GM15510 (cell line): ENCODE results near the gene DNM3.

Source experiments
- POLR2A ChIP-seq: IDR thresholded peaks from 3 replicates; pipeline ENCODE4 v1.6.1; 2011; ENCODE audit warnings: borderline replicate concordance; ENCODE audit not compliant: insufficient read length; ENCODE audit errors: extremely low read depth

DNM3 gene

GRCh38 chr1:172135076-172135672 is 293.9 kb downstream of the DNM3 start:
- TF ChIP-seq POLR2A, result no peak

GRCh38 chr1:172135978-172136610 is 294.8 kb downstream of the DNM3 start:
- TF ChIP-seq POLR2A, result no peak

GRCh38 chr1:172136925-172137324 is 295.6 kb downstream of the DNM3 start:
- TF ChIP-seq POLR2A, result no peak

- TF ChIP-seq POLR2A, result no peak
Observed at GRCh38 chr1:172137703-172138454, 296.6 kb downstream of the DNM3 start.

GRCh38 chr1:172138634-172139033 is 297.3 kb downstream of the DNM3 start:
- no peak for TF ChIP-seq POLR2A

GRCh38 chr1:172139196-172139595 is 297.9 kb downstream of the DNM3 start:
- TF ChIP-seq POLR2A, result no peak

- TF ChIP-seq POLR2A, result no peak
Observed at GRCh38 chr1:172140072-172140471, 298.8 kb downstream of the DNM3 start.

DNA sequence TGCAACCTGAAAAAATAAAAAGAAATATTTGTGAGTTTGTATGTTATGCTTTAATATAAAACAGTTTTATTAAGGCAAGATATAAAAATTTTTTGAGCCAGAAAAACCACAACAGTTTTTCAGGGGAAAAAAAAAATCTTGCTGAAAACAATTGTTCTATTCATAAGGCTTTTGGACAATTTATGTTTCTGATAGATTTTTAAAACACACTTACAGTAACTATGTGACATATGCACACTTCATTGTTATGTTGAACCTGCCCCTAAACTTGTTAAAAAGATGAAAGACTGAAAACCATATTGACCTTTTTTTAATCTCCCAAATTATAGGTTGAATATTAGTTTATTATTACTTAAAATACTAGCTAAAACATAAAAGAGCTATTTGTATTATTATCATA is 299.3 kb downstream of the DNM3 start:
- TF ChIP-seq POLR2A, result no peak

- no peak for TF ChIP-seq POLR2A
Observed at GRCh38 chr1:172141341-172141881, 300.1 kb downstream of the DNM3 start.

GRCh38 chr1:172142324-172142723 is 301.0 kb downstream of the DNM3 start:
- no peak for TF ChIP-seq POLR2A

- no peak for TF ChIP-seq POLR2A
Observed at GRCh38 chr1:172143384-172144055, 302.2 kb downstream of the DNM3 start.

GRCh38 chr1:172144445-172145061 is 303.3 kb downstream of the DNM3 start:
- TF ChIP-seq POLR2A, result no peak

- TF ChIP-seq POLR2A, result no peak
Observed at GRCh38 chr1:172145231-172145651, 303.9 kb downstream of the DNM3 start.

GRCh38 chr1:172145656-172146055 is 304.4 kb downstream of the DNM3 start:
- no peak for TF ChIP-seq POLR2A
